Activated CD8-positive, alpha-beta memory T cell treated with anti-CD3 and anti-CD28 coated beads, Interleukin-2, amount 50 U/mL, for 24 hours (primary cell): ENCODE data around the gene SULT1C2.
"Not testable (repeated sequence)": the region's sequence is repeated elsewhere in the genome, so short reads cannot be mapped to it uniquely, and the experiment has no call there.

Experiments
- DNase-seq: peaks from one replicate; pipeline ENCODE4 v3.0.0-alpha.2; 2020; ENCODE audit errors: extremely low read depth

SULT1C2 gene

DNA sequence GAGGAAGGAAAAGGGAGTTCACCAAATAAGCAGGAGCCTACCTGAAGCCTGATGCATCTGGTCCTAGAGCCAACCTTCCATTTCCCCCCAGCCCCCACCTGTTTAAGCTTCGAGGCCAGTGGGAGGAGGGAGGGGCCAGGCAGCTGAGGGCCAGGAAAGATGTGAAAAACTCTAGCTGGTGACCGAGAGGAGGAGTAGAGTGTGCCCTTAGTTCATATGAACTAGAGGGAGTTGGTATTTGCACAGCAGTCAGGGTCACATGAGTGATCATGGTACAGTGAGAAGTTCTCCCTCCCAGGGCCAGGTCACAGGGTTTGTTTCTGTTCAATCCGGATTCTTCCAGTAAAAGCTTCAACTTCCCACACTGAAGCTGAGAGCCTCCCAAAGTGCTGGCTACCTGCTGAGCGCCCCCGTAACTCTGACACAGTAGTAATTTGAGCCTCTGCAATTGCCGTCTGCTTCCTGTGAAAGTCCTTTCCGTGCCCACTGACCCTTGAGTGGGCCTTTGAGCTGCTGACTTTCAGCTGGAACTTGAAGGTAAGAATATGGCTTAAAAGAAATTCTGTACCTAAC lies at the start of gene SULT1C2:
Gene SULT1C2, plus strand, starts transcription at position 362 of the 573 bp plus-strand sequence. CDS start 4,773 bp downstream, outside the sequence.
- no peak for DNase-seq

DNA sequence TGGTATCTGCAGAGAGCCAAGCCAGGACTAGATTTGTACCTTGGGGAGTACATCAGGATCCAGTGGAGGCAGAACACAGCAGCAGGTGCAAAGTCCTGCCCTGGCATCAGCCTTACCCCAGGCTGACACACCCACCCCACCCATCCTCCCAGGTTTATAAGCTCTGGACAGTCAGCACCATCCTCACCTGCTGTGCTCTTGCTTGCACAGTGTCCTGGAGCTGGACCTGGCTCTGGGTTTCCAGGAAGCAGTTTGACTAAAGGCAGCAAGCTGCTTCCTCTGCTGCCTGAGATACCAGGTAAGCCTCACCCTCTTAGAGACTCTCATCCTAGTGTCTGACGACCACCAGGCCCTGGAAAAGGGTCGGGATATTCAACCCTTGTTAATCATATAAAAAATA lies 48.9 kb upstream of the SULT1C2 start, which contains the start of gene SULT1C3:
Gene SULT1C3, plus strand, starts transcription at position 183 of the 400 bp plus-strand sequence. CDS start 7,227 bp downstream, outside the sequence.
- no peak for DNase-seq

DNA sequence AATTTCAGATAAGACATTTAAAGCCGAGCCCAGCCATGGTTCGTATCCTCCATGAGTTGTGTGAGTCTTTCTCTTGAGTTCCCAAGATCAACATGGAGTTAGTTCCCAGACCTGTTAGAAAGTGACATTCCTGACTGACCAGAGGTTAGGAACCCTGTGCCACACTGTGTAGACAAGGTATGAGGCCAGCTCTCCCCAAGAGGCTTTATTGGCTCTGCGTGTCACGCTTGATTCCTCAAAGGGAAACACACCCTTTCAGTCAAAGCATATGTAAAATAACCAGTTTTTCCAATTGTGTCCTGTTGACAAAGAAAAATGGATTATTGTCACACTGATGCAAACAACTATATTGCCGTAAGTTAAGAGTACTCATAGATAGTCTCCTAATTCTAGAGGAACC lies 47.7 kb upstream of the SULT1C2 start:
- DNase-seq, result no peak

DNA sequence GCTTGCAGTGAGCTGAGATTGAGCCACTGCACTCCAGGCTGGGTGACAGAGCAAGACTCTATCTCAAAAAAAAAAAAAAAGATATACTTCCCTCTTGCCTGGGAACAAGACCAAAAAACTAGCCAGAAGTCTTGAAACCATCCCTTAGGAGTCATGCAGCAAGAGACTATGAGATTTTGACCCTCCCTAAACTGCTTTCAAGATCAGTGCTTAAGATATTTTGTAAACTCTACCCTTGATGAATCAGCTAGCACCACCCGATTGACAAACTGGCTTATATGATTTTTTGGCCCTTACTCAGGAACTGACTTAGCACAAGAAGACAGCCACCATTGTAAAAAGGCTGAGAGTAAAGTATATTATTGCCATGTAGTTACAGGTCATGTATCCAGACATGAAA lies 45.1 kb upstream of the SULT1C2 start:
- no peak for DNase-seq

DNA sequence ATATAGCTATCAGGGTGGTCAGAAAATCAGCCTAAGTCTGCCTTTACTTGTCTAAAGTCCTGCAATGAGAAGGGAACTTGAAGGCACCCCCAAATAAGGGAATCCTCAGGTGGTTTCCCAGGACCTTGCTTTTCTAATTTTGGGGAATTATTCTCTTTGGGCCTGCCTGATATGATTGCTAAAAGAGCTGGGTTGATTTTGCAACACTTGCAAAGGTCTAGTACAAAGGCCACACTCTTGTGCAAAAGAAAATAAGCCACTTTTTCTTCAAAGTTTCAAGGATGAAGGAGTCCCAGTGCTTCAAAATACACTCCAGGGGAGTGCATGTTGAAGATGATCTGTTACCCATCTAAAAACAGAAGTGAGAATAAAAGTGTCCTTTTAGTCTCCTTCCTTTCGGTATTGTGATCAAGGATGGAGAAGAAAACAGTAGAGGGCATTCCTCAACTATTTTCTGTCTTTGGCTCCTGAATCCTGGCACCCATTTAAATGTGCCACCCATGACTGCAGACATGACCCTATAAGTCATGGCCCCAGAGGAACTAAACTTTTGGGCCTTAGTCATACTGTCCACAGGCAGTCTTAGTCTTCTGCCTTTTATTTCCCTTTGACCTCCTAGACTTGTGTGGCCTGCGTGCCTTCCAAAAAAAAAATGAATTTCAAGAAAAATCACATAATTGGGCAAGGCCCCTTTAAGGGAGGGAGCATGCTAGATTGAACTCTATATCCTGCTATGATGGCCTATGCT lies 43.9 kb upstream of the SULT1C2 start:
- no peak for DNase-seq

DNA sequence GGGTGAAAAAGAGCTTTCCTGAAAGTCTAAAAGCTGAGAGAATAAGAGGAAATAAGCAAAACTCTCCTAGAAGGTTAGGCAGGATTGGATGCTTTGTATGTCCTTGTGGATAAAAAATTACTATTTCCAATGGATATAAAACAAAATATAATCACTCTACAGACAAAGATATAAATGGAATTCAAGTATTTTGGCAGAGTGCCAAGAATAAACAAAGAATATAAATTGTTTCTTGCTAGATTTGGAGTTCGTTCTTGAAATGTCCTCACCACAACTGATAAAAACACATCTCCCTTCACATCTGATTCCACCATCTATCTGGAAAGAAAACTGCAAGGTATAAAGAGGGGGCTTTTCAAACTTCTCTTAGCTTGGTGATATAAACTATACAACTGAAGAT lies 35.6 kb upstream of the SULT1C2 start:
- DNase-seq, result no peak

DNA sequence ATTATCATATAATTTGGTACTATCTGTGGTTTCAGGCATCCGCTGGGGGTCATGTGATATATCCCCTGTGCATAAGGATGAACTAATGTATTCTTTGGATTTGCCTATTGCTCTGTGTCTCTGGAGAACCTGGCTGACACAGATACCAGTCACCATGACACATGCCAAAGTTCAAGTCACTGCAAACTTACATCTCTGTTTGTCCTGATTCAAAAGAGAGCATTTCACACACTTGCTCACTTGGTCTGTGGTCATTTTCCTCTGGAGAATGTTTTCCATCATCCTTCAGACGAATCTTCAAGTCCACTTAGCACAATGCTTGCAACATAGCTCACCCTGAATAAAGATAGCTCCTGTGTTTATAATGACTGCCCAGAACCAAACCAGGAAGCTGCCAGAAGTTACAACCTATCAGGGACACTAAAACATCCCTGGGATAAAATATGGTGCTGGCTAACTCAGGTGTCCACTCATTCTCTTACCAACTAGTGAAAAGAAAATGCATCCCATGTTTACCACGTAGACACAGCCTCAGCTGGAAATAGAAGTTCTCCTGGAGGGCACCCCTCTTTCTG lies 30.9 kb upstream of the SULT1C2 start:
- no peak for DNase-seq

DNA sequence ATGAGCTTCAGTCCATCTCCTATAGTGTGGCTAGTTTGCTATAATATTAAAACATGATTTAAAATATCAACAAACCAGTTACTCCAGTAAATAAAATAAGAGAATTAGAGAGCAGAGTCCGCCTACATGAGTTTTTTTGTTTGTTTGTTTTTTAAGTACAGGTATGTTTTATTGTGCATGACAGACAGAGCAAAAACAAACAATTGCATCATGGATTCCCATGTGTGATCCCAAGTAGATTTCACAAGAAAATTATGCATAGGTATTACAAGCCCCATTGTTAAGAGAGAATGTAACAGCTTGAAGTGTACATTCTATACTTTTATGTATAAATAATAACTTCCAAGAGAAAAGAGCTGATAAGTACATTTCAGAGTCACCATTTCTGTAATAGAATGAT lies 27.9 kb upstream of the SULT1C2 start:
- DNase-seq, result no peak

DNA sequence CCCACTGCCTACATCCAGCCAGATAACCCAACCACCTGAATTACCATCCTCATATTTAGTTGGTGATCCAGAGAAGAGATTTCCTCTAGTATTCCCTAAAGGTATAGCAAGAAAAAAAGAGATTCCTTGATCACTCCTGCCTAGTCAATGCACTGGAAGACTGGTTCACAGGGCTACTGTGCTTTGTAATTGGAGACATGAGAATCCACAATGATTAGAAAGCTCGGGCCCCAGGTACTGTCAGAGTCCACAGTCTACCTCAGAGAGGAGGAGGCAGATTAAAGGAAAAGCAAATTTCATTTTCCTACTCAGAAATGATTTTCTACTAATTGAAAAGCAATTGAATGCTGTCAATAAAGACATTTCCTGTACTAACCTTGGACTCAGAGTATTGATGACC lies 26.7 kb upstream of the SULT1C2 start:
- no peak for DNase-seq

DNA sequence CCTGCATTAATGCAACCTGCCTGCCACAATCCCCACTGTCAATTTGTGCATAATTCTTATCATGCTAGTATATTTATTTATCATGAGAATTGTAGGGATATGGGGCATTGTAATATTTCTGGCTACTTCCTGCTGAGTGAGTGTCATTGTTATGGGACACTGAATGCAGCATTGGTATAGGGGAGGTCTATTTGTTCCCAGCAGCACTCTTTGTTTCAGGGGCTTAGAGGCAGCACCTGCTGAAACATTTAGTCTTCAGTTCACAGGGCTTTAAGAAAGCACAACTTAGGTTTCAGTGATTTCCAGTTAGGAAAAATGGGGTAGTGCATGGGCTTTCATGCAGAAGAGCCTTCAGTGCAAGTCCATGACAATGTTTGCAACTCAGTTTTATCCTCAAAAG lies 25.3 kb upstream of the SULT1C2 start:
- DNase-seq, result no peak

DNA sequence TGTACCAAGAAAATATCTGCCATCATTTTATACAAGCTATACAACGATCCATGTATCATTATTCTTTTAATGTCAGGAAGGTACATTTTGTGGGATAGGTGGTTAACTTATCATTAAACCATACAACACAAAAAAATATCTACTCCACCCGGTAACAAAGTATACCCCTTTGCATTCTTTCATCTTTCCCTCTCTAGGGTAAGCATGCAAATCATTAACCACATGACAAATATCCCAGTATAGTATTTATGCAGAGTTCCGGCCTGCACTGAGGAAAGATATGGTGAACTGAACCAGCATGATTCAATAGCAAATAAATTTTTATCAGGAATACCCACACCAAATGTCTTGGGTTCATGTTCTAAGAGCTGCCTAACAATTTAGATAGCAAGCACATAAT lies 22.5 kb upstream of the SULT1C2 start:
- no peak for DNase-seq

DNA sequence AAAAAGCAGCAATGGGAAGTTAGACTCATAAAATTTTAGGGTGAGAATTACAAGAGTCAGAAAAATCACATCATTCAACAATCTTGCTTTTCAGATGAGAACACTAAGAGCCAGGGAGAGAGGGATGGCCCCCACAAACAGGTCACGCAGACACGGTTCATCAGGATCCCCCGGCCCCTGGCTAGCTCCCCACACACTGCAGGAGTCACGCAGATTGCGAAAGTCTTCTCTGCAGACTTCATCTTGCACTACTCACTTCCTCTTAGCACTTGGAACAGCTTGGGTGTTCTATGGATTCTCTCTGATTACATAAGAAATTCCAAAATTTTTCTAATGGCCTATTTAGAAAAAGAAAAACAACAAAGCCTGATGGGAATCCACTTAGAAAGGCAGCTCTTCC lies 21.6 kb upstream of the SULT1C2 start:
- DNase-seq, result no peak

DNA sequence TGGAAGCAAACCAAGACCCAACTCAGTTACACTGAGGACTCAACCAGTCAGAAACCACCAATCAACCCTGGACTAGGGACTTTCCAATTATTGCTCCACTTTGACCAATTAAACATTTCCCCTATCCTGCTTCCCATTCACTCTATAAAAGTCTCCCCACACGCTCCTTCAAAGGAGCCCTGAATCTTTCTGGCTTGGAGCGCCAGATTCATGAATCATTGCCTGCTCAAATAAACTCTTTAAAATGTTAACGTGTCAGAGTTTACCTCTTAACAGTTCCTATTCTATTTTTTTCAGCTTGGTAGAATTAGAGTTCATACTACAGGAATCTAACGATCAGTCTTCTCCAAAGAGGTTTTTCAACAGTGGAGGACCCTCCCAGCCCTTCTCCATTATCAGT lies 20.7 kb upstream of the SULT1C2 start:
- no peak for DNase-seq

DNA sequence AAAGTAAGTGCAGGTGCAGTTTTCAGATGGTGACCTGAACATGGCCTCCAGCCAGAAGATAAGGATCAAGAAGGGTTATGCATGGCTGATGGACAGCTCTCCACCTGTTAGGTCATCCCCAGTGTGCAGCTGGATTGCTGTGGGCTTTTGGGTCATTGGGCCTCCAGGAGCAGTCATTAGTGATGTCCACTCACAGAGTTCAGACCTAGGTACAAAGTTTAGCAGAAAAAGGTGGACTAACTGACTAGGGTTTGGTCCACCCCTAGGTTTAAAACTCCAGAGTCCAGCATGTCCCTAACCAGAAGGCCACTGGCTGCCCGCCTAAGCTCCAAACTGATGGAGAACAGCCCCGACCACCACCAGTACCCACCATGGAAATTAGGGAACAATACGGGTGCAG lies 18.3 kb upstream of the SULT1C2 start:
- no peak for DNase-seq

DNA sequence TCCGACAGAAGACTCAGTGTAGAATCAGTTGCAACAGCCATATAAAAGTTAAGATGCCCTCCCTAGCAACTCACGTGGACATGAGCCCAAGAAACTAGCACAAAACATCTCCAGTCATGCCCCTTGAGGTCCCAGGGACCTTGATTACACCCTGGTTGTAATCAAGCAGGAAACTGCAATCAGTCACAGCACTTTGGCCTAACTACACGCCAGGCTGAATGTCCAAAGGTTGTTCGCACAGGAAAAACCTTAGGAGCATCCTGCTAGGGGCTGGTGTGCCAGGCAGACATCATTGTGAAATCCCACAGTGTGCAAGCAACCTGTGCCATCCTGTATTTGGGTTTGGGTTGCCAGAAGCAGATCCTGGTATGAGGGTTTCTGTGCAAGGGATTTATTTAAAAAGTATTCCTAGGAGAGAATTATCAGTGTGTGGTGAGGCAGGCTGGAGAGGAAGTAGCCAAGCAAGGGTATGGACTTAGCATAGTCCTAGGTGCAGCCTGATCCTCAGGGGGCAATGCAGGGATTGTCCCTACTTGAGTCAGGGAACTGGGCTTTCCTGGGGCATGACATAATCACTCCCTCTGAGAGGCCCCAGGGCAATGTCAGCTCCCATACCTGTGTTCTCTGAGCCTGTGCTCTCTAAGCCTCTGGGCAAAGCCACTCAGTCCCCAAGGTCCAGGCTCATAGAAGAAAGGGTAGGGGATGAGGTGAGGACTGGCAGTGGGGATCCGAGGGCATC lies 17.8 kb upstream of the SULT1C2 start:
- no peak for DNase-seq

DNA sequence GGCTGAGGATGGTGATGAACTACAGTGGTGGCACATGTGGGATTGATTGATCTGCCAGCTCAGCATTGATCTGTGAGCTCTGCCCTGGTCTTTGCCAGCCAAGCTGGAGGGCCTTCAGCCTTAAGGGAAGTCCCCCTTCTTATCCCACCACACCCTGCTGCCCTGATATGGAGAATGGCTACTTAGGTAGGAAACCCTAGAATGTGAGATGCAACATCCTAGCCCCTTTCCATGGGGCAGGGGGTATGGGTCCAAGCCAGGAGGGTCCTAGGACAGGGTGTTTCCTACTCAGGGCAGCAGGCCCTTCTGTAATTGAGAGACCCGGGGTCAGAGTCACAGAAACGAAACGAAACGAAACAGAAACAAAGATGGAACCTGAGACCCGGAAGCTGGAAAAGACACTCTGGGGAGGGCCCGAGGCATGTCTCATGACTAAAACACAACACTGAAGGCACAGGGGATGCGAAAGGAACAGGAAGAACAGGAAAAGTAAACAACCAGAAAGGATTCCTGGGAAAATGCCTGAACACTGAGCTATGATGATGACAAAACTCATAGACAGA lies 16.9 kb upstream of the SULT1C2 start:
- DNase-seq, result no peak

DNA sequence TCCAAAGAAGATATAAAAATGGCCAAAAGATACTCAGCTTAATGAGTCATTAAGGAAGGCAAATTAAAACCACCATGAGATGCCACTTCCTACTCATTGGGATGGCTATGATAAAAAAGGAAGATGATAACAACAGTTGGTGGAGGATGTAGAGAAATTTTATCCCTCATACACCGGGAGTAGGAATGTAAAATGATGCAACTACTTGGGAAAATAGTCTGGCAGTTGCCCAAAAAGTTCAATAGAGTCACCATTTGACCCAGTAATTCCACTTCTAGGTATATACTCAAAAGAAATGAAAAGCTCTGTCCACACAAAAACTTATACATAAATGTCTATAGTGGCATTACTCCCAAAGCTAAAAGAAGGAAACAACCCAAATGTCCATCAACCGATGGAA lies 10.1 kb upstream of the SULT1C2 start:
- no peak for DNase-seq

DNA sequence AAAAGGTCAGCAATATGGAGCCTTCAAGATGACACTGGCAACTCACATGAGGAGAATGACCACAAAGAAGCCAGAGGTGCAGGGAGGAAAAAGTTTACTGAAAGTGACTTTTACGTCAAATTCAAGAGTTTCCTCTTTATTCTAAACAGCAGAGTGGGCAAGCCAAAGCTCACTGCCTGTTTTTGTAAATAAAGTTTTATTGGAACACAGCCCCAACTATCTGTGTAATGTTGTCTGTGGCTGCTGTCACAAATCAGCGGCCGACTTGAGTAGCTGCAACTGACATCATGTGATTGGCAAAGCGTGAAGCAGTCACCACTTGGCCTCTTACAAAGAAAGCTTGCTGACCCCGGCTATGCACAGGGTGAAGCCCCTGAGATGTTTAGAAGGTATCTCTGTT lies 9.2 kb upstream of the SULT1C2 start:
- no peak for DNase-seq

DNA sequence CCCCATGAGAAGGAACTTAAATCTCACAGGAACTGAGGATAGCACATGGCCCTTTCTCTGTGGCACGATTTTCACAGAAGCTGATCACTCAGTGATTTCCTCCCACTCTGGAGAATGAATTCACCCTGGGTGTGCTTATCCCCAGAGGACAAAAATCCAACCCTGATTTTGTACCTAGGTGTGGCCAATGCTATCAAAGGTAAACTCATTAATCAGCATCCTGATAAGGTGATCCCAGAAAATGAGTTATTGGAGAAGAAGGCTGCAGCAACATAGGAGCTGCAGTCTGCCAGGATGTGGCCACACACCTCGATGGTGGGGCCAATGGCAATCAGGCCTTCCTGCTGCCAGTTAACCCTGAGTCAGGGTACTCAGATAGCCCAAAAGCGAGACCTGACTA lies 8.2 kb upstream of the SULT1C2 start:
- DNase-seq, result no peak

DNA sequence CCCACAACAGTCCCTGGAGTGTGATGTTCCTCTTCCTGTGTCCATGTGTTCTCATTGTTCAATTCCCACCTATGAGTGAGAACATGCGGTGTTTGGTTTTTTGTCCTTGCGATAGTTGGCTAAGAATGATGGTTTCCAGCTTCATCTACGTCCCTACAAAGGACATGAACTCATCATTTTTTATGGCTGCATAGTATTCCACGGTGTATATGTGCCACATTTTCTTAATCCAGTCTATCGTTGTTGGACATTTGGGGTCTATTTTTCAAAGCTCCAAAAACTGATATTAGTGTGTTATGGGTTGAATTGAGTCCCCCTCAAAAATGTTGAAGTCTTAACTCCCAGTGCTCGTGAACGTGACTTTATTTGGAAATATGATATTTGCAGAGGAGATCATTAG lies 4.1 kb upstream of the SULT1C2 start:
- not testable (repeated sequence) for DNase-seq

DNA sequence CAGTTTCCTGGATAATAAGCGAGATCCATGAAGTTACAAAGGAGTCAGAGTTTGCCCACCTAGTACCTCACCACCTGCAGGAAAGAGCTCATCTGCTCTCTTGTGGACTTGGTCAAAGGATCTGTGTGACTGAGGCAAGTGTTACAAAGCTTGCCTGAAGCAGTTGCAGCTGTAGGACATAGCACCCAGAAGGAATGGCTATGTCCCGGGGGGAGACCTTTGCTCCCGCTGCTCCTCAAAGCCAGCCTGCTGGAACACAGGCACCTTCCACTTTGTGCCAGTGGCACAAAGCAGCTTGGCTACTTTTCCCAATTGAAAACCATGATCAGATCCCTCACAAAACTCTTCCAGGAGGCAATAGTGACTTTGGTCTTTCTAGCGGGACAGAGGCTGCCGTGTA lies 3.1 kb upstream of the SULT1C2 start:
- DNase-seq, result no peak

DNA sequence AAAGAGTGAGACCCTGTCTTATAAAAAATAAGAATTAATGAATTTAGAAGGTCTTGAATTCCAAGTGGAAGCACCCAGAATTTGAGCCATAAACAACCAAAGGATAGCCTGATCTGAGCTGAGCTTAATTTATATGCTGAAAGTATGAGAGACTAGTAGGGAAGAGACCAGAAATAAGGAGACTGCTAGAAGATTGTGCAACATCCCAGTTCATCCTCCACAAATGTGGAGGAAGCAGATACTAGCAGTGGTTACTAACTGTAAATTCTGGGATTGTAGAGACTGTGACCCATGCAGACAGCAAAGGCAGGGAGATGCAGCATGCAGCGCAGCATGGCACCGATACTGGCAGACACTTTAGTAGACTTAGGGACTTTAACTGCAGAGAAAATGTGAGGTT lies 1.5 kb upstream of the SULT1C2 start:
- no peak for DNase-seq
